ENCODE measurements around the gene SMAD6. TPM values are rescaled to one million over a fixed set of nuclear protein-coding genes. Genes with fewer than 3 reads are reported as not detected.

The SMAD6 gene
- total and polyA plus RNA-seq, 2 experiments from 2014 or later: 1.6 to 15.7 TPM

- TF ChIP-seq STAT1 (IDR thresholded peaks at IDR 0.05; ENCODE audit: unreplicated experiment) (no peak), ZNF331 (CRISPR knock-in tag; IDR thresholded peaks at IDR 0.05; ENCODE audit: low read depth) (no peak), ETS1 (IDR thresholded peaks at IDR 0.05) (no peak), ZNF114 (CRISPR knock-in tag; IDR thresholded peaks at IDR 0.05) (no peak), CREB1 (CRISPR knock-in tag; IDR thresholded peaks at IDR 0.05; ENCODE audit: low read depth) (no peak), JUNB (IDR thresholded peaks at IDR 0.05; ENCODE audit: unreplicated experiment) (no peak), EZH2 (IDR thresholded peaks at IDR 0.05; ENCODE audit: low read depth, unreplicated experiment) (no peak), EZH2phosphoT487 (IDR thresholded peaks at IDR 0.05; ENCODE audit: unreplicated experiment) (no peak), POLR2AphosphoS5 (IDR thresholded peaks at IDR 0.05; ENCODE audit: low read depth) (no peak), ZNF462 (CRISPR knock-in tag; IDR thresholded peaks at IDR 0.05) (no peak), NANOG (IDR thresholded peaks at IDR 0.05; ENCODE audit: borderline replicate concordance) (no peak)
- TF ChIP-seq, protein P1, sequence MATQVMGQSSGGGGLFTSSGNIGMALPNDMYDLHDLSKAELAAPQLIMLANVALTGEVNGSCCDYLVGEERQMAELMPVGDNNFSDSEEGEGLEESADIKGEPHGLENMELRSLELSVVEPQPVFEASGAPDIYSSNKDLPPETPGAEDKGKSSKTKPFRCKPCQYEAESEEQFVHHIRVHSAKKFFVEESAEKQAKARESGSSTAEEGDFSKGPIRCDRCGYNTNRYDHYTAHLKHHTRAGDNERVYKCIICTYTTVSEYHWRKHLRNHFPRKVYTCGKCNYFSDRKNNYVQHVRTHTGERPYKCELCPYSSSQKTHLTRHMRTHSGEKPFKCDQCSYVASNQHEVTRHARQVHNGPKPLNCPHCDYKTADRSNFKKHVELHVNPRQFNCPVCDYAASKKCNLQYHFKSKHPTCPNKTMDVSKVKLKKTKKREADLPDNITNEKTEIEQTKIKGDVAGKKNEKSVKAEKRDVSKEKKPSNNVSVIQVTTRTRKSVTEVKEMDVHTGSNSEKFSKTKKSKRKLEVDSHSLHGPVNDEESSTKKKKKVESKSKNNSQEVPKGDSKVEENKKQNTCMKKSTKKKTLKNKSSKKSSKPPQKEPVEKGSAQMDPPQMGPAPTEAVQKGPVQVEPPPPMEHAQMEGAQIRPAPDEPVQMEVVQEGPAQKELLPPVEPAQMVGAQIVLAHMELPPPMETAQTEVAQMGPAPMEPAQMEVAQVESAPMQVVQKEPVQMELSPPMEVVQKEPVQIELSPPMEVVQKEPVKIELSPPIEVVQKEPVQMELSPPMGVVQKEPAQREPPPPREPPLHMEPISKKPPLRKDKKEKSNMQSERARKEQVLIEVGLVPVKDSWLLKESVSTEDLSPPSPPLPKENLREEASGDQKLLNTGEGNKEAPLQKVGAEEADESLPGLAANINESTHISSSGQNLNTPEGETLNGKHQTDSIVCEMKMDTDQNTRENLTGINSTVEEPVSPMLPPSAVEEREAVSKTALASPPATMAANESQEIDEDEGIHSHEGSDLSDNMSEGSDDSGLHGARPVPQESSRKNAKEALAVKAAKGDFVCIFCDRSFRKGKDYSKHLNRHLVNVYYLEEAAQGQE (IDR thresholded peaks at IDR 0.05; ENCODE audit: unreplicated experiment): no peak
- TF ChIP-seq, protein P2, sequence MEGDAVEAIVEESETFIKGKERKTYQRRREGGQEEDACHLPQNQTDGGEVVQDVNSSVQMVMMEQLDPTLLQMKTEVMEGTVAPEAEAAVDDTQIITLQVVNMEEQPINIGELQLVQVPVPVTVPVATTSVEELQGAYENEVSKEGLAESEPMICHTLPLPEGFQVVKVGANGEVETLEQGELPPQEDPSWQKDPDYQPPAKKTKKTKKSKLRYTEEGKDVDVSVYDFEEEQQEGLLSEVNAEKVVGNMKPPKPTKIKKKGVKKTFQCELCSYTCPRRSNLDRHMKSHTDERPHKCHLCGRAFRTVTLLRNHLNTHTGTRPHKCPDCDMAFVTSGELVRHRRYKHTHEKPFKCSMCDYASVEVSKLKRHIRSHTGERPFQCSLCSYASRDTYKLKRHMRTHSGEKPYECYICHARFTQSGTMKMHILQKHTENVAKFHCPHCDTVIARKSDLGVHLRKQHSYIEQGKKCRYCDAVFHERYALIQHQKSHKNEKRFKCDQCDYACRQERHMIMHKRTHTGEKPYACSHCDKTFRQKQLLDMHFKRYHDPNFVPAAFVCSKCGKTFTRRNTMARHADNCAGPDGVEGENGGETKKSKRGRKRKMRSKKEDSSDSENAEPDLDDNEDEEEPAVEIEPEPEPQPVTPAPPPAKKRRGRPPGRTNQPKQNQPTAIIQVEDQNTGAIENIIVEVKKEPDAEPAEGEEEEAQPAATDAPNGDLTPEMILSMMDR (conservative IDR thresholded peaks at IDR 0.05; ENCODE audit: low read depth in 2 of 2): no peak
- Histone ChIP-seq H2AFZ (no peak overlapping the region), H3K4me2 (no peak overlapping the region), H3K36me3 (ENCODE audit: insufficient read depth) (no peaks in the 10 kb centered on the region), H3K27me3 (ENCODE audit: insufficient read depth) (no peaks in the 10 kb centered on the region), H3K4me3 (no peak overlapping the region), H3F3A (replicated peaks; ENCODE audit: low read depth) (no peaks in the 10 kb centered on the region), H3K27ac (ENCODE audit: low read depth) (no peak overlapping the region), H4K20me1 (replicated peaks; ENCODE audit: insufficient read depth) (no peaks in the 10 kb centered on the region), H3K9me2 (ENCODE audit: insufficient read depth) (no peaks in the 10 kb centered on the region), H3K79me2 (replicated peaks; ENCODE audit: insufficient read depth) (no peaks in the 10 kb centered on the region), H3K4me1 (ENCODE audit: insufficient read depth) (0 out of 2 replicates have a peak, but pooled peaks cover 4% of the 10 kb centered on the region)
- DNase-seq (ENCODE audit: low spot score) (no peak), ATAC-seq (no peak; the same call in 2 of the 3 replicates)
- H3K4me1 Mint-ChIP-seq: peaks cover 9% of the 10 kb centered on the region; the same call in 2 of the 3 replicates
- no peaks in the 10 kb centered on the region for H3K36me3 Mint-ChIP-seq (ENCODE audit: low read depth)
- H3K4me3 Mint-ChIP-seq: no peak overlapping the region
- no peaks in the 10 kb centered on the region for H3K9me3 Mint-ChIP-seq
- H3K27ac Mint-ChIP-seq: no peak overlapping the region; the same call in 1 of the 2 replicates
- peaks cover 6% of the 10 kb centered on the region for H3K27me3 Mint-ChIP-seq (ENCODE audit: insufficient read depth, low read depth, poor library complexity)
Observed at GRCh38 chr15:66780172-66780972, 78.3 kb downstream of the SMAD6 start.
